ENCODE results near the gene FMN1.

GRCh38 chr15:33030315-33030714, 164.2 kb downstream of the FMN1 start:
- no peak for TF ChIP-seq POLR2A (IDR thresholded peaks at IDR 0.05)
- TF ChIP-seq CTCF (IDR thresholded peaks at IDR 0.05): no peak
- no peak for TF ChIP-seq POLR2AphosphoS5 (IDR thresholded peaks at IDR 0.05)

All from transverse colon (tissue), 4 donors.